SK-N-SH (cell line): ENCODE data around the gene EDC4. TPM values are rescaled to one million over a fixed set of nuclear protein-coding genes. Genes with fewer than 3 reads are reported as not detected.

Experiments
- CTCF ChIA-PET: fragments of 300-600, 350-600 bp; formaldehyde crosslinking; extraction: SDS; loops from one replicate; lab custom pipeline; 2021; lab: Yijun Ruan, JAX
- POLR2A ChIA-PET: fragments of 350-600 bp; sonication (Branson Sonifier 250); formaldehyde crosslinking; extraction: SDS; loops from one replicate; lab custom pipeline; 2020; ENCODE audit warnings: antibody characterized with exemption, inconsistent platforms; lab: Yijun Ruan, JAX
- DNase-seq: peaks from one replicate; pipeline ENCODE4 v3.0.0; 2012
- H2AFZ ChIP-seq: fragments of 200-600 bp; sonication (generic); 2 replicates; pipeline ENCODE4 v1.8.1; 2016; ENCODE audit warnings: antibody characterized with exemption, mild to moderate bottlenecking, low read depth
- H3F3A ChIP-seq: fragments of 200-600 bp; sonication (generic); replicated peaks from 2 replicates; pipeline ENCODE3; 2016; ENCODE audit warnings: antibody characterized with exemption, mild to moderate bottlenecking; ENCODE audit not compliant: insufficient read depth
- H3K27ac ChIP-seq, 2 experiments: fragments of 200-500 bp in 1 of 2; fragments of 200-600 bp in 1 of 2; sonication (Bioruptor generic) in 1 of 2; sonication (generic), shearing (Covaris generic) in 1 of 2; 2 replicates each; pipeline versions ENCODE4 v1.5.1 to v1.6.1; 2014 to 2016; ENCODE audit warnings: low read depth in 2 of 2, inconsistent platforms in 1 of 2, low read length in 1 of 2, mild to moderate bottlenecking in 1 of 2, mixed read lengths in 1 of 2
- H3K27me3 ChIP-seq: fragments of 200-600 bp; sonication (generic), shearing (Covaris generic); 2 replicates; pipeline ENCODE4 v1.6.1; 2016; ENCODE audit warnings: mixed run types; ENCODE audit not compliant: insufficient read depth
- H3K36me3 ChIP-seq, 2 experiments: fragments of 200-500 bp in 1 of 2; fragments of 200-600 bp in 1 of 2; sonication (Bioruptor generic) in 1 of 2; sonication (generic) in 1 of 2; replicated peaks in 1 of 2; 2 replicates each; pipeline versions ENCODE3 to v1.5.1; 2014 to 2016; ENCODE audit warnings: low read length in 1 of 2, mild to moderate bottlenecking in 1 of 2; ENCODE audit not compliant: insufficient read depth in 2 of 2, control insufficient read depth in 1 of 2
- H3K4me1 ChIP-seq, 2 experiments: fragments of 200-500 bp in 1 of 2; fragments of 200-600 bp in 1 of 2; sonication (Bioruptor generic) in 1 of 2; sonication (generic), shearing (Covaris generic) in 1 of 2; 2 replicates each; pipeline versions ENCODE4 v1.5.1 to v1.6.1; 2014 to 2016; ENCODE audit warnings: low read depth in 1 of 2, low read length in 1 of 2, mixed run types in 1 of 2; ENCODE audit not compliant: insufficient read depth in 2 of 2, control insufficient read depth in 1 of 2
- H3K4me2 ChIP-seq: fragments of 200-600 bp; sonication (generic), shearing (Covaris generic); 2 replicates; pipeline ENCODE4 v1.6.1; 2017; ENCODE audit warnings: mixed run types
- H3K4me3 ChIP-seq, 2 experiments: fragments of 200-500 bp in 1 of 2; fragments of 200-600 bp in 1 of 2; sonication (Bioruptor generic) in 1 of 2; sonication (generic), shearing (Covaris generic) in 1 of 2; 2 replicates each; pipeline versions ENCODE4 v1.5.1 to v1.8.1; 2014 to 2016; ENCODE audit warnings: low read depth in 2 of 2, inconsistent platforms in 1 of 2, low read length in 1 of 2, mild to moderate bottlenecking in 1 of 2, mixed read lengths in 1 of 2, moderate library complexity in 1 of 2
- H3K79me2 ChIP-seq: fragments of 200-600 bp; sonication (generic); 2 replicates; pipeline ENCODE4 v1.8.1; 2017; ENCODE audit warnings: mild to moderate bottlenecking; ENCODE audit not compliant: insufficient read depth
- H3K9ac ChIP-seq: fragments of 200-600 bp; sonication (generic); 2 replicates; pipeline ENCODE4 v1.6.1; 2017; ENCODE audit warnings: mixed run types
- H3K9me2 ChIP-seq: fragments of 200-600 bp; sonication (generic); 2 replicates; pipeline ENCODE4 v1.6.1; 2017; ENCODE audit warnings: mixed run types
- H3K9me3 ChIP-seq: fragments of 200-600 bp; sonication (generic); 2 replicates; pipeline ENCODE4 v1.6.1; 2017; ENCODE audit warnings: mixed run types, mild to moderate bottlenecking, moderate library complexity
- H4K20me1 ChIP-seq: fragments of 200-600 bp; sonication (generic); 2 replicates; pipeline ENCODE4 v1.6.1; 2017; ENCODE audit warnings: mild to moderate bottlenecking, mixed run types; ENCODE audit not compliant: insufficient read depth
- CHD2 ChIP-seq: fragments of 150-350 bp; IDR thresholded peaks from 2 replicates; pipeline ENCODE4 v1.6.1; 2018; ENCODE audit warnings: low read length; ENCODE audit not compliant: partially characterized antibody
- EZH2phosphoT487 ChIP-seq: fragments of 200-600 bp; sonication (generic); IDR thresholded peaks from 2 replicates; pipeline ENCODE4 v1.6.1; 2017; ENCODE audit warnings: low read depth, mixed run types, mild to moderate bottlenecking, antibody characterized with exemption, moderate library complexity, borderline replicate concordance
- FOSL2 ChIP-seq: IDR thresholded peaks from 2 replicates; pipeline ENCODE4 v1.4.0; 2012; ENCODE audit warnings: low read depth, mild to moderate bottlenecking, moderate library complexity, borderline replicate concordance
- FOXJ3 ChIP-seq: sonication (generic); formaldehyde crosslinking; IDR thresholded peaks from 2 replicates; pipeline ENCODE4 v1.5.1; 2020; ENCODE audit warnings: mild to moderate bottlenecking, missing genetic modification reagents
- GABPA ChIP-seq: IDR thresholded peaks from 2 replicates; pipeline ENCODE4 v1.4.0; 2012; ENCODE audit warnings: low read depth, mild to moderate bottlenecking
- JUND ChIP-seq: IDR thresholded peaks from 2 replicates; pipeline ENCODE4 v1.4.0; 2012
- NFIC ChIP-seq: IDR thresholded peaks from 2 replicates; pipeline ENCODE4 v1.4.0; 2012; ENCODE audit warnings: borderline replicate concordance
- NRF1 ChIP-seq: IDR thresholded peaks from 2 replicates; pipeline ENCODE4 v1.6.1; 2012; ENCODE audit warnings: low read depth, mild to moderate bottlenecking, low read length
- POLR2AphosphoS5 ChIP-seq: IDR thresholded peaks from 2 replicates; pipeline ENCODE4 v1.6.1; 2012; ENCODE audit warnings: low read depth, low read length
- RCOR1 ChIP-seq: fragments of 150-350 bp; IDR thresholded peaks from 2 replicates; pipeline ENCODE4 v1.6.1; 2017; ENCODE audit warnings: antibody characterized with exemption, low read length
- SIN3A ChIP-seq: IDR thresholded peaks from 2 replicates; pipeline ENCODE4 v1.6.1; 2012; ENCODE audit warnings: low read depth, mild to moderate bottlenecking, low read length, moderate library complexity, borderline replicate concordance
- SMC3 ChIP-seq: IDR thresholded peaks from 2 replicates; pipeline ENCODE4 v1.6.1; 2012; ENCODE audit warnings: low read depth, low read length, improper control_type of control experiment
- TAF1 ChIP-seq: IDR thresholded peaks from 2 replicates; pipeline ENCODE4 v1.6.1; 2012; ENCODE audit warnings: low read depth, mild to moderate bottlenecking, low read length, moderate library complexity, borderline replicate concordance
- TEAD4 ChIP-seq: IDR thresholded peaks from 2 replicates; pipeline ENCODE4 v1.4.0; 2012; ENCODE audit warnings: mild to moderate bottlenecking, borderline replicate concordance; ENCODE audit not compliant: insufficient read depth
- WGBS: methylation state at CpG from one replicate; pipeline ENCODE4 v1.1.6; 2017; ENCODE audit warnings: low lambda C conversion rate; 5-methylcytosine and 5-hydroxymethylcytosine counted together
- polyA plus RNA-seq, 3 experiments: library from polyadenylated mRNA; depleted of rRNA; stranded (reverse); fragments of >200 nt; gene quantifications; 2 replicates each; pipeline ENCODE4 v1.2.3, GENCODE V29; 2012
- TF ChIP-seq, protein P1 (sequence below): fragments of 200-600 bp; sonication (generic); IDR thresholded peaks from 2 replicates; pipeline ENCODE4 v1.6.1; 2017; ENCODE audit warnings: antibody characterized with exemption, mild to moderate bottlenecking, moderate library complexity
- TF ChIP-seq, protein P2 (sequence below): IDR thresholded peaks from 2 replicates; pipeline ENCODE4 v1.4.0; 2012; ENCODE audit warnings: low read depth
- TF ChIP-seq, protein P3 (sequence below): IDR thresholded peaks from 2 replicates; pipeline ENCODE4 v1.4.0; 2012; ENCODE audit warnings: low read depth, borderline replicate concordance
- TF ChIP-seq, protein P4 (sequence below): IDR thresholded peaks from 2 replicates; pipeline ENCODE4 v1.4.0; 2012; ENCODE audit warnings: low read depth, borderline replicate concordance

The EDC4 gene
- polyA plus RNA-seq, 1 of the 3 experiments (the other 2 are of a cell fraction), result 38.0 TPM

DNA sequence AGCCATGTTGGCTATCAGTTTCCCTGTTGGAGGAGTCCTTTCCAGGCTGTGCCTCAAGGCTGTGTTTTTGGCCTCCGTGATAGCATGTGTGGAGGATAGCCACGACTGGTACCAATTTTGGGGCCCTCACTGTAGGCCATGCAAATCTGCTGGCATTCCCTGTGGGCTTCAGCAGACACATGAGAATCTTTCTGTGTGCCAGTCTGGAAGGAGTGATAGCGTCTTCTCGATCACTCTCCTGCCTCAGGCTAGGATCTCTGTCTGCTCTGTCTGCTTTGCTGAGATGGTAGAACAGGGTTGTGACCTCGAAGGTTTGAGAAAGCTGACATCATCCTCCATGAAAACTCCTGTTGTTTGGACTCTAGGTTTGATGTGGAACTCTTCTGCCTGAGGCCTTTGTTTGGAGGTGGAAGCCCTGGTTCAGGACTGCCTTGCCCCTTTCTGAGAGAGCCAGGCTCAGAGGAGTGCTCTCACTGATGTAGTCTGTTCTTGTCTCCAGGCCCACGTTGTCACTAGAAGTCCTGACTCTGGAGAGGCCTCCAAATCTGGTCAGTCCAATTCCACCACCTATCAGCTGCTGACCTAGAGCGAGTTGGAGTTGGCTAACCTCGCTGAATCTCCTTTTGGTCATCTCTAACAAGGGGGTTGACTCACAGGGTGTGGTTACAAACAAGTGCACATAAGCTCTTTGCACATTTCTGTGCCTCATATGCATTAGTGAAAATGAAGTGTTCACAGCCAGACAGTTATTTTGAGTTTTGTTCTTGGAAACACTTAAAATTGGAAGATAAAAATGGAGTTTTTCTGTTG is 12.1 kb upstream of the EDC4 start:
- WGBS, result 88% methylated on average over 5 of the region's 8 CpGs
- H3K27me3 ChIP-seq, result no peaks in the 10 kb centered on the region
- H3F3A ChIP-seq, result peaks cover 14% of the 10 kb centered on the region
- CTCF ChIA-PET, result interaction anchor here (1.2 to 4.5 kb wide), 3 partner anchors 22 to 44 kb away, joined by 5 to 18 read pairs (median 5); no protein-coding TSS in a partner anchor
- no peak overlapping the region for H3K4me2 ChIP-seq
- peaks cover 18 to 22% of the 10 kb centered on the region in 2 experiments for H3K36me3 ChIP-seq
- peaks cover 2 to 16% of the 10 kb centered on the region in 2 experiments; a peak in 2 of 4 replicates for H3K4me1 ChIP-seq
- H3K9me2 ChIP-seq, result no peaks in the 10 kb centered on the region
- no peak overlapping the region for H2AFZ ChIP-seq
- H3K4me3 ChIP-seq, result no peak overlapping the region
- TF ChIP-seq EZH2phosphoT487 (no peak), GABPA (no peak), FOXJ3 (CRISPR knock-in tag) (no peak), SIN3A (no peak), NRF1 (no peak), CHD2 (no peak), NFIC (no peak), POLR2AphosphoS5 (no peak), RCOR1 (no peak)
- TF ChIP-seq, protein P1, sequence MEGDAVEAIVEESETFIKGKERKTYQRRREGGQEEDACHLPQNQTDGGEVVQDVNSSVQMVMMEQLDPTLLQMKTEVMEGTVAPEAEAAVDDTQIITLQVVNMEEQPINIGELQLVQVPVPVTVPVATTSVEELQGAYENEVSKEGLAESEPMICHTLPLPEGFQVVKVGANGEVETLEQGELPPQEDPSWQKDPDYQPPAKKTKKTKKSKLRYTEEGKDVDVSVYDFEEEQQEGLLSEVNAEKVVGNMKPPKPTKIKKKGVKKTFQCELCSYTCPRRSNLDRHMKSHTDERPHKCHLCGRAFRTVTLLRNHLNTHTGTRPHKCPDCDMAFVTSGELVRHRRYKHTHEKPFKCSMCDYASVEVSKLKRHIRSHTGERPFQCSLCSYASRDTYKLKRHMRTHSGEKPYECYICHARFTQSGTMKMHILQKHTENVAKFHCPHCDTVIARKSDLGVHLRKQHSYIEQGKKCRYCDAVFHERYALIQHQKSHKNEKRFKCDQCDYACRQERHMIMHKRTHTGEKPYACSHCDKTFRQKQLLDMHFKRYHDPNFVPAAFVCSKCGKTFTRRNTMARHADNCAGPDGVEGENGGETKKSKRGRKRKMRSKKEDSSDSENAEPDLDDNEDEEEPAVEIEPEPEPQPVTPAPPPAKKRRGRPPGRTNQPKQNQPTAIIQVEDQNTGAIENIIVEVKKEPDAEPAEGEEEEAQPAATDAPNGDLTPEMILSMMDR, result no peak
- TF ChIP-seq, protein P2, sequence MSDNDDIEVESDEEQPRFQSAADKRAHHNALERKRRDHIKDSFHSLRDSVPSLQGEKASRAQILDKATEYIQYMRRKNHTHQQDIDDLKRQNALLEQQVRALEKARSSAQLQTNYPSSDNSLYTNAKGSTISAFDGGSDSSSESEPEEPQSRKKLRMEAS, result no peak
- TF ChIP-seq, protein P3, sequence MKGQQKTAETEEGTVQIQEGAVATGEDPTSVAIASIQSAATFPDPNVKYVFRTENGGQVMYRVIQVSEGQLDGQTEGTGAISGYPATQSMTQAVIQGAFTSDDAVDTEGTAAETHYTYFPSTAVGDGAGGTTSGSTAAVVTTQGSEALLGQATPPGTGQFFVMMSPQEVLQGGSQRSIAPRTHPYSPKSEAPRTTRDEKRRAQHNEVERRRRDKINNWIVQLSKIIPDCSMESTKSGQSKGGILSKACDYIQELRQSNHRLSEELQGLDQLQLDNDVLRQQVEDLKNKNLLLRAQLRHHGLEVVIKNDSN, result no peak
- TF ChIP-seq, all 33 proteins: peak for 0
- POLR2A ChIA-PET, result no interaction called here
- DNase-seq, result no peak
- H4K20me1 ChIP-seq, result peaks cover 98% of the 10 kb centered on the region
- peaks cover 100% of the 10 kb centered on the region for H3K79me2 ChIP-seq
- no peak overlapping the region for H3K27ac ChIP-seq
- no peak overlapping the region for H3K9ac ChIP-seq
- no peaks in the 10 kb centered on the region for H3K9me3 ChIP-seq

DNA sequence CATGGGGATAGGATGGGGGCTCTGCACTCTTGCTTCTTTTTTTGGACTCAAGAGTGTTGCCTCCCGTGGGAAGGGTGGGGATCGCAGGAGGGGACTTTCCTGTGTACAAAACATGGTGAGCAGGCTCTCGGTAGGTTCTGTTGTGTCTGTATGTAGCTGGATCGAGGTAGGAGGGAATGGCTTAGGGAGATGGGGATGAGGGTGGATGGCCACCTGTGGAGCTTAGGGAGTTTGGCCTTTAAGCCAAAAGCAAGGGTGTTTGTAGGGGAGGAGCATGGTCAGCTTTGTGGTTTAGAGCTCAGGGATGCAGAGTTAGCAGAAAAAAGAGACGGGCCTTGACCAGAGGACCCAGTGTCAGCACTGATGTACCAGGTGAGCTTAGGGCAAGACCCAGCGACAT is 11.0 kb upstream of the EDC4 start:
- DNase-seq, result no peak
- no peak overlapping the region for H2AFZ ChIP-seq
- peaks cover 14% of the 10 kb centered on the region for H3F3A ChIP-seq
- H3K4me1 ChIP-seq, result peaks cover 2 to 16% of the 10 kb centered on the region in 2 experiments; a peak in 2 of 4 replicates
- peaks cover 91% of the 10 kb centered on the region for H4K20me1 ChIP-seq
- TF ChIP-seq GABPA (no peak), NRF1 (no peak), SMC3 (no peak), TAF1 (no peak), JUND (no peak), FOSL2 (no peak), RCOR1 (no peak), TEAD4 (no peak)
- TF ChIP-seq, protein P3, result no peak
- TF ChIP-seq, protein P4, sequence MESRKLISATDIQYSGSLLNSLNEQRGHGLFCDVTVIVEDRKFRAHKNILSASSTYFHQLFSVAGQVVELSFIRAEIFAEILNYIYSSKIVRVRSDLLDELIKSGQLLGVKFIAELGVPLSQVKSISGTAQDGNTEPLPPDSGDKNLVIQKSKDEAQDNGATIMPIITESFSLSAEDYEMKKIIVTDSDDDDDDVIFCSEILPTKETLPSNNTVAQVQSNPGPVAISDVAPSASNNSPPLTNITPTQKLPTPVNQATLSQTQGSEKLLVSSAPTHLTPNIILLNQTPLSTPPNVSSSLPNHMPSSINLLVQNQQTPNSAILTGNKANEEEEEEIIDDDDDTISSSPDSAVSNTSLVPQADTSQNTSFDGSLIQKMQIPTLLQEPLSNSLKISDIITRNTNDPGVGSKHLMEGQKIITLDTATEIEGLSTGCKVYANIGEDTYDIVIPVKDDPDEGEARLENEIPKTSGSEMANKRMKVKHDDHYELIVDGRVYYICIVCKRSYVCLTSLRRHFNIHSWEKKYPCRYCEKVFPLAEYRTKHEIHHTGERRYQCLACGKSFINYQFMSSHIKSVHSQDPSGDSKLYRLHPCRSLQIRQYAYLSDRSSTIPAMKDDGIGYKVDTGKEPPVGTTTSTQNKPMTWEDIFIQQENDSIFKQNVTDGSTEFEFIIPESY, result no peak
- no peaks in the 10 kb centered on the region for H3K27me3 ChIP-seq
- peaks cover 100% of the 10 kb centered on the region for H3K79me2 ChIP-seq
- H3K9ac ChIP-seq, result no peak overlapping the region
- peaks cover 27 to 31% of the 10 kb centered on the region in 2 experiments for H3K36me3 ChIP-seq
- no peak overlapping the region for H3K4me2 ChIP-seq
- WGBS, result 97% methylated on average over 6 of the region's 6 CpGs
- H3K4me3 ChIP-seq, result no peak overlapping the region
- H3K9me2 ChIP-seq, result no peaks in the 10 kb centered on the region
- CTCF ChIA-PET, result interaction anchor here (0.9 to 4.5 kb wide), 4 partner anchors 15 to 67 kb away, joined by 3 to 18 read pairs (median 4); partner anchors contain the start of genes CENPT and NUTF2
- no peaks in the 10 kb centered on the region for H3K9me3 ChIP-seq
- H3K27ac ChIP-seq, result no peak overlapping the region
- POLR2A ChIA-PET, result no interaction called here
